GM18873 (cell line): Measurements from ENCODE around the gene SNX19.
"Not testable (repeated sequence)": the region's sequence is repeated elsewhere in the genome, so short reads cannot be mapped to it uniquely, and the experiment has no call there.

Source experiments
- ATAC-seq: cut with Tn5 transposase; IDR thresholded peaks from one replicate; pipeline ENCODE4 v1.9.1; 2021; ENCODE audit warnings: mild to moderate bottlenecking, moderate library complexity, moderate number of reproducible peaks; ENCODE audit not compliant: unreplicated experiment, low FRiP score

The SNX19 gene

DNA sequence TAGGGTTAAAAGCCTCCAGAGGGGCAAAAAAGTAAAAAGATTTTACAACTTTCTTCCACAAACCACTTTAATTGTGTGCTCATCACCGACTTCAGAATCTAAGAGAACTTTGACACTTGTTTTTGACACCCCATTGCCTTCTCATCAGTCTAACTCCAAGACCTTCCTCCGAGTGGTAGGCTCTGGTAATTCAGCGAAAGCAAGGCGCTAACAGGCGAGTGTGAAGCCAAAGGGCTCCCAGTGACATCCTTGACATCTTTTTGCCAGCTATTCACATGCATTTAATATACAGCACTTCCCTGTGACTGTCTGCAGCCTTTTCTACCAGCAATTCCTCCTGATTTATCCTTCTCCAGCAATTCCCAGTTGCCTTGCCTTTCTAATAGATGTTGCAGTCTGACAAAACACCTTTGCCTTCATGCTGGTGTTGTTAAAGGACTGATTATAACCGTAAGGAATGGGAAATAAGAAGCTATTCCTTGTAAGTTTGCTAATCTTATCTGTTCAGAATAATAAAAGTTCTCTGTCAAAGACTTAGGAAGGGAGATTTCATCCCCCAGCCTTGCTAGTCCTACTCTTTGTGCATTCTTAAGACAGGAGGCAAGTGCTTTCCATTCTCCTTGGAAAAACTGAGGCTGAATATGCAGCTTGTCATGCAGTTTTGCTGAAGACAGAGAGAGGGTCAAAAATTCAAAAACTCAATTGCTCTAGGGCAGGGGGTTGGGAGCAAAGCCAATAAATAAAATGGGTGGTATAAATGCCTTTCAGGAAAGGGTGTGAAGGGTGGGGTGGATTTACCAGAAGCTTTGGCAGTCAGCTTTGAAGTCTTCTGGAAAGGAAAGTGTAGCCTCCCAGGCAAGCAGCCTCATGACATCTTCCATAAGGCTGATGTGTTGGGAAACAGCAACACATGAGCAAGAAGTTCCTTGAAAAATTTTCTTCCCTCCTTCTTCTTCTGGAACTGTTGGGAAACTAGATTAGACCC is 39.1 kb downstream of the SNX19 start:
- ATAC-seq: no peak

DNA sequence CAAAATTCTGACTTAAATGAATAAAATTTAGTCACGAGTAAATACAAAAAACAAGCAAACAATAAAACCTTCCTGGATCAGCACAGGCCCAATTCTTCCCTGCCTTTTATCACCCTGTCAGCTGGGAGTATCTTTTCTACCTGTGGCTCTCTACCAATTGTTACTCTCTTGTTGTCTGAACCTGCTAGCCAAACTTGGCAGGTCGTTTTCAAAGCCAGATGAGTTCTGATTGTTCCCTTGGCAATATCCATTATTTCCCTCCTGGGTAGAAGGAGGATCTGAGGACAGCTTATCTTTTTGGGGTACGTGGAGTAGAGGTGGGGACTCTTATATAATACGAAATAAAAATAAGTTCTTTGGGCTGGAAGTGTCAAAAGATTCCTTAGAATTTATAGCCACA is 40.2 kb downstream of the SNX19 start:
- no peak for ATAC-seq

DNA sequence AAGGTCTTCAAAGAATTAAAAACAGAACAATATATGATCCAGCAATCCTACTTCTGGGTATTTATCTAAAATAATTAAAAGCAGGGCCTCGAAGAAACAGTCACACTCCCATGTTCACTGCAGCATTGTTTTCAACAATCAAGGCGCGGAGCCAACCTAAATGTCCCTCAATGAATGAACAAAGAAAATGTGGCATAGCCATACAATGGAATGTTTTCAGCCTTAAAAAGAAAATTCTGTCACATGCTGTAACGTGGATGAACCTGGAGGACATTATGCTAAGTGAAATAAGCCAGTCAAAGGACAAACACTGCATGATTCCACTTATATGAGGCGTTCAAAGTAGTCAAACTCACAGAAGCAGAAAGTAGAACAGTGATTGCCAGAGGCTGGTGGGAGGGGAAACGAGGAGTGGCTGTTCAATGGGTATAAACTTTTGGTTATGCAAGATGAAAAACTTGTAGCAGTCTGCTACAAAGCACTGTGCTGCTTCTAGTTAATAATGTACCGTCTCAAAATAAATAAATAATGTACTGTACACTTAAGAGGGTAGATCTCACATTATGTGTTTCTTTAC is 41.2 kb downstream of the SNX19 start:
- ATAC-seq: no peak

- ATAC-seq: no peak
These were observed 41.9 kb downstream of the SNX19 start for GRCh38 chr11:130874396-130874795.

DNA sequence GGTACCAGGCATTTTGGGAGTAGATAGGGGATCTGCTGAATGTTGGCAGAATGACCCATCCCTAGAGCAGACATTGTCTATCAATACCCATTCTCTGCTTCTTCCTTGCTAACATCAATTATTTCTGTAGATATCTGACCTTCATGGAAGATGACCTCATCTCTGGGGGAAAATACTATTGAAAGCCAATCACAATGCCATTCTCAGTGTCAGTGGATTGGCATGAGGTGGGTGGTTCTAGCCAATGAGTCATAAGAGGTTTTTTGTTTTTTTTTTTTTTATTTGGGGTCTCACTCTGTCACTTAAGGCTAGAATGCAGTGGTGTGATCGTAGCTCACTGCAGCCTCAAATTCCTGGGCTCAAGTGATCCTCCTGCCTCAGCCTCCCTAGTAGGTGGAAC is 42.5 kb downstream of the SNX19 start:
- ATAC-seq: no peak

DNA sequence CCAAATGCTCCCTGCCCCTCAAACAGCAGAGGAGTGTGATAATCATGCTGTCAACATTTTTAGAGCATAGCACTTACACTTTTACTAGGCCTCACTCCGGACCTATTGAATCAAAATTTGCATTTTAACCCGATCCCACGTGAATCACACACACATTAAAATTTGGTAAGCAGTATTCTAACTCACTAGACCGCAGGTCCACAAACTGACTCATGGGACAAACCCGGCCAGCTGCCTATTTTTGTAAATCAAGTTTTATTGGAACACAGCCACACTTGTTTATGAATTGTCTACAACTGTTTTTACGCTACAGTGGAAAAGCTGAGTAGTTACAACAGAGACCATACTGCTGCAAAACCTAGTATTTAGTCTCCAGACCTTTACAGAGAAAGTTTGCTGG is 43.3 kb downstream of the SNX19 start:
- no peak for ATAC-seq

DNA sequence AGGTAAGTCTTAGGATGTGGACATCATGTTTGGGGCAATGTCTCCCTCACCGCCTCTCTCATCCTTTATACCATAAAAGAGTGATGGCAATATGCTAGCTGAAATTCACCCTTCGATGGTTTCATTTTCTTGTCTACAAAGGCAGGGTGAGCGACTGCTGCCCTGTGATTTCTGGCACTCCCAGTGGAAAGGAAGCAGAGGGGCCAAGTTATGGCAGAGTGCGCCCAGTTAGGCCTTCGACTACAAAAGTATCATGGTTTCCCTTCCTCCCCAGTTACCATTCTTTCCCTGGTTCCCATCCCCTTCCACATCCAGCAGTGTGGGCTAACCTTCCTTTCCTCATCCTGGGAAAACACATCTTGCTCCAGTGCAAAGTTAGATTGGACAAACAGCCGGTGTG is 43.8 kb downstream of the SNX19 start:
- no peak for ATAC-seq

DNA sequence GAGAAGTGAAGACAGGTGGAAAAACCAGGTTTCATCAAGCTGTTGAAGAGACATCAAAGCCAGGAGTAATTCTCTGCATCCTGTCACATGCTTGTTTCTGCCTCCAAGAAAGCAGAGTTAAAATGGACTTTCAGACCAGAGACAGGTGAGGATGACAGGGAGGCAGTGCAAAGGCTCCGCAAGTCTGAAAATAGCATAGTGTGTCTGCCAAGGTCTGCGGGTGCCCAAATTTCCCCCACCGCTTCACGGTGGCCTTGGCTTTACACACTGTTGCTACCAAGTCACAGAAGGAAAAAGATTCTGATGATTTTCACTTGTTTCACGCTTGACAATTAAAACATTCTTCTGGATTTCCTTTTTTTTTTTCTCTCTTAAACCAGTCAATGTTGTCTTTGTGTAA is 44.2 kb downstream of the SNX19 start:
- no peak for ATAC-seq

DNA sequence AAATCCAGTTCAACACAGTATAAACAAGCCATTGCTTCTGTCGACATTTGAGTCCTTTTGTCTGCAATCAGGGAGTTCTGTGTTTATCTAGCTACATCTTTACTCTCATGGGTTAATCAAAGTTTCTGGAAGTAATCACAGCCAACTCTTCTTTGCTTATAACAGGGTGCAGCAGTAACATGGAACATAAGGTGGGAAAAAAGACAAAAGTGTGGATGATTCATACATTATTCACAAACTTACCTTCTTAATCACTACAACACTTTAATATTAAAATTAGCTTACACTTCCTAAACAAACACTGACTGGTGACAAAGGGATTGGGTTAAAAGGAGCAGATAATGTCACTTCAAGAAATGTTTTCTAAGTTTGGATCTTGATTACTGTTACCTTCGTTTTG is 44.7 kb downstream of the SNX19 start:
- no peak for ATAC-seq

DNA sequence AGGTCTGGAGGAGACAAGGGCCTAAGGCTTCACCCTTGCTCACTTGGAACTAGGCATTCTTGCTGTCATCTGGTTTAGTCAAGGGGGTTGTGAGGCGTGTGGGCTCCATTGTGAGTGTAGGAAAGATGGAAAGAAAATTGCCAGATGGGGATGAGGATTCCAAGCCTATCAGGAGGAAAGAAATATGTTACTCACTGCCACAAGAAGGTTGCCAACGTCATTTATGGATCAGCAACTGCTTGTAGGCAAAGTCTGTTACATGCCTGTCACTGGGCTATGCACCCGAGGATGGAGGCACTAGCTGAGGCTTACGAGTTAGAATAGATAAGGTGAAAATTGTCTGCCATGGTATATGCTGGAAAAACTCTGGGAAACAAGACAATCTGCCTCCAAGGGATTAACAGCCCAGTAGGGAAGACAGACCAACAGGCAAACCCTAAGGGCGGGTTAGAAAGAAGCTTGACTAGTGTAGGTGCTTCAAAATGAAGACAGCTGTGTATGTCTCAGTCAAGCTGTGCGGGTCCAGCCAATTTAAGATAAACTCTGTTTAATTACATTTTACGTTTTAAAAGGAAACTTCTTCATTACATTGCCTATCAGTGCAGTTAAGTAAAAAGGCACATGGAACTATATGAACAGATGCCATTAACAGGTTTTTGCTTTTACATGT is 47.4 kb downstream of the SNX19 start:
- no peak for ATAC-seq

DNA sequence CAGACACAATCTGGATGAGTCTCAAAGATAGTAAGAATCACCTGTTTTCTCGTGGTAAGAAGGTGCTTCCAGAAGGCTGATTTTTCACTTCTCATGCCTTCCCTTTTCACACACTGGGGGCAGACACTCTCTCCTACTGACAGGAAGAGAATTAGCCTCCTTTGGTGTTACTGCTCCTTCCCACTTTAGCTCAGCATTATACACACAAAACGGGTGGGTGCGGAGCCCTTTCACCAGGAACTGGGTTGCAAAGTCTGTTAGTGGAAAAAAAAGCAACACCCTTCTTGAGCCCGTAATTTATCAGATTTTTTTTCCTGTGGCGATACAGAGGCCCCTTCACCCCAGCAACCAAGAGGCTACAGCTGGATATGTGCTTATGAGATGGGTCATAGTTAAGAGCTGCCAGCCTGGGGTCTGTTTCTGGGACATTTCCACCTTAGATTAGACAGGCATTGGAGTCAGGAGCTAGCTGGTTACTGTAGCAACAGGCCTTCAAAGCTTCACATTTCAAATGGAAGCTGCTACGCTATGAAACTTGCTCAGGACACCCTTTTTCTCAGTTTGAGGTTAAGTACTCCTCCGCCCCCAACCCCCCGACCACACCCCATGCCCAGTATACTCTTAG is 48.1 kb downstream of the SNX19 start:
- ATAC-seq: no peak

DNA sequence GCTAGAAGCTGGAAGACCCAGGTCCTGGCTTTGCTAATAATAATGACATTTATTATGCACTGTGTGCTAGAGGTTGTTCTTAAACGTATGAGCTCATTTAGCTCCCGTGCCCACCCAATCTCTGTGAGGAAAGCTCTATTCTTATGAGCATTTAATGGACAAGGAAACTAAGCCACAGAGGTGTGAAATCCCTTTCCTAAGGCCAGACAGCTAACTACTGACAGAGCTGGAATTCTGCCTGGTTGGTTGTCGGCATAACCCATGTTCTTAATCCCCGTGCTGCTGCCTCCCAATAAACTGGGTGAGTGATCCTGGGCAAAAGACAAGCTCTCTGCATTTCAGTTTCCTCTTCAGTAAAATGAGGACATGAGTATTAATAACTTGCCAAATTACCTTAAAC is 49.4 kb downstream of the SNX19 start:
- no peak for ATAC-seq

GRCh38 chr11:130865774-130866114 is 50.5 kb downstream of the SNX19 start:
- no peak for ATAC-seq

DNA sequence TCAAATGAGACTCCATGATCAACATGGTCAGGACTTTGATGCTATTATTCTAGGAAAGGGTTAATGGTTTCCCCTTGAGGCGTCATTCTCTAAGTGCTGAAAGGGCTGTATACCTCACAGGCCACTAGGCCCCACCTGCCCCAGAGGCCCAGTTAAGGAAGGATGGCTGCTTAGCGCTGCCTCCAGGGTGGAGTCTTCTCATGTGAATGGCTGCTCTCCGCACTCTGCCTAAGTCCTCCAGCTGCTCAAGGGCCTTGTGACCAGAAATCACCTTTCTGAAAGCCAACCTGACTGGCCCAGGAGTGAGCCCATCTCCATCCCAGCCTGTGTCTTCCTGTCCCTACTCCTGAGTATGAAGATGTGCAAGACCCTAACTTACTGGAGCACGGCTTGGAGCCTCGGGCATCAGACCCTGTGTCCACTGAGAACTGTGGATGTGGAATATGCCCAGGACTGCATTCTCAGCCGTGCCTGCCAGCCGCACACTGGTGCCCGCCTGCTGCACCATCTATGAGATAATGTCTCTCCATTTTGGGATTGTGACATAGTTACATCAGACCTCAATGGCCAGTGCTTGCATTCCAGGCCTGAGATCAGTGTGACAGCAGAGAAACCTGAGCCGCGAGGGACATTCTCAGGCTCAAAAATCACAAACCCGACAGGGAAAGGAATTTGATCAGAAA is 51.0 kb downstream of the SNX19 start:
- no peak for ATAC-seq

- ATAC-seq: peak; percentile 54
These were observed 54.1 kb downstream of the SNX19 start for GRCh38 chr11:130861902-130862860.

DNA sequence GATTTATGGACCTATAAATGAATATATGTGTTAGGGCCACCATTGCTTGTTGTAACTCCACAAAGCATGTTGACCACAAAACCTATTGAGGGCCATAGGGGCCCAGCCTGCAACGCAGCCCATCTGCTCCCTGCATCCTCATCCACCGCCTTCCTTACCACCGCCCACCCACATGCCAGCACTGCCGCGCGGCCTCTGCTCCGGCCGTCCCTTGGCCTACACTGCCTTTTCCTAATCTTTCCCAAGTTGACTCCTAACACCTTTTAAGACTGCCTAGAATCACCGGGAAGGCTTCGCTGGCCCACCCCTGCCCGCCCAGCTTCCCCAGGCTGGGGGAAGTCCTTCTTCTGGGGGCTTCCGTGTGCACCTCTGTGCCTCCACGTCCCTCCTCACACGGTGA is 55.0 kb downstream of the SNX19 start:
- ATAC-seq: no peak

DNA sequence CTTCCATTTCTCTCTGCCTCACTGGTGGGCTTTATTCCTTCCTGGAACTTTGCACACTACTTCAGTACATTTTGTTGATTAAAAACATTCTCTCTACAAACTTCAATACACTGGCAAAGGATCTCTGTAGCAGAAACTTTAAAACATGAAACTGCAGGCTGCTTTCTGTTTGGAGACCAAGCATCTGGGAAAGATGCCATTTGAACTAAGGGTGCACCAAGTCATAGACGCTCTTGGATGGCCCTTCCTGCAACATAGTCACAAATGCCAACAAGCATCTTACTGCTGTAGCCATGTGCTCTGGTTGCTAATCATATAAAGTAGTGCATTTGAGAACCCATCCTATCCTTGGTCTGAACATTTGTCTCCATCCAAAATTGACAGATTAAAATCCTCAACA is 56.4 kb downstream of the SNX19 start:
- no peak for ATAC-seq

DNA sequence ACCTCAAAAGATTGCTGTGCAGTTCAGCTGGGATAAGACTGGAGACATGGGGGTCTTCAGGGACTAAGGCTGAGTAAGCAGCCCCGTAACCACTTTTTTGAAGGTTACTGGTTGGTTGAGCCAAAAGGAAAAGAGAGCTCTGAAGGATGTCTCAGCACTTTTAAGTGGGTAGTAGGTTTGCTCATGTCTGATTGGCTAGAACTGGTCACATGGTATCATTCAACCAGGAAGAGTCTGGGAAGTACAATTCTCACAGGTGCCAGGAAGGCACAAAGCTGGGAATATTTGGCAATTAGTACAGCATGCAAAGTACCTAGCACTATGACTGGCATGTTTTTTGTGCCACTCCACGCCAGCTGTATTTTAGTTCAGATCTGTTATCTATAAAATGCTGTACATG is 58.1 kb downstream of the SNX19 start:
- no peak for ATAC-seq

GRCh38 chr11:130855707-130856106 is 60.6 kb downstream of the SNX19 start:
- ATAC-seq: not testable (repeated sequence)
